HepG2 (cell line): Measurements from ENCODE around the gene DTD2. TPM values are rescaled to one million over a fixed set of nuclear protein-coding genes. Genes with fewer than 3 reads are reported as not detected.

ENCODE experiments used
- ARNT2 ChIP-seq: sonication (generic); formaldehyde crosslinking; IDR thresholded peaks from 2 replicates; pipeline ENCODE4 v1.8.0; 2022; ENCODE audit warnings: mild to moderate bottlenecking, low read depth, missing genetic modification reagents, moderate library complexity
- NR2F1 ChIP-seq, 2 experiments: fragments of 450-650 bp in 1 of 2; formaldehyde crosslinking in 1 of 2; IDR thresholded peaks; 2 replicates each; pipeline versions ENCODE4 v1.5.0 to v1.6.1; 2016 to 2020; ENCODE audit warnings: mild to moderate bottlenecking in 1 of 2, missing compliant biosample characterization in 1 of 2, missing genetic modification reagents in 1 of 2, moderate library complexity in 1 of 2
- PTBP1 ChIP-seq: fragments of 200-400 bp; formaldehyde crosslinking; IDR thresholded peaks from 2 replicates; pipeline ENCODE4 v1.6.1; 2018; ENCODE audit warnings: low read length, low read depth; ENCODE audit not compliant: poor library complexity, severe bottlenecking
- RFX1 ChIP-seq: fragments of 450-650 bp; IDR thresholded peaks from 2 replicates; pipeline ENCODE4 v1.6.1; 2017
- RFXAP ChIP-seq: sonication (generic); formaldehyde crosslinking; IDR thresholded peaks from 2 replicates; pipeline ENCODE4 v1.4.0; 2020; ENCODE audit warnings: missing genetic modification reagents, borderline replicate concordance
- SOX13 ChIP-seq, 3 experiments: fragments of 450-650 bp in 1 of 3; sonication (generic) in 1 of 3; formaldehyde crosslinking in 1 of 3; IDR thresholded peaks in 2 of 3; conservative IDR thresholded peaks in 1 of 3; 2 replicates each; pipeline versions ENCODE4 v1.5.0 to v1.6.1; 2016 to 2020; ENCODE audit warnings: antibody characterized with exemption in 1 of 3, mild to moderate bottlenecking in 1 of 3, missing compliant biosample characterization in 1 of 3, missing genetic modification reagents in 1 of 3, moderate library complexity in 1 of 3
- SPEN ChIP-seq: sonication (generic); formaldehyde crosslinking; IDR thresholded peaks from 2 replicates; pipeline ENCODE4 v1.5.1; 2020; ENCODE audit warnings: low read depth, mild to moderate bottlenecking, missing genetic modification reagents
- SRF ChIP-seq: IDR thresholded peaks from 2 replicates; pipeline ENCODE4 v1.6.1; 2011; ENCODE audit warnings: mild to moderate bottlenecking, low read depth, low read length, moderate library complexity
- TBL1XR1 ChIP-seq: fragments of 150-350 bp; IDR thresholded peaks from 2 replicates; pipeline ENCODE4 v1.6.1; 2014; ENCODE audit warnings: borderline replicate concordance, low read length; ENCODE audit not compliant: partially characterized antibody
- ZFP41 ChIP-seq: sonication (generic); formaldehyde crosslinking; IDR thresholded peaks from 2 replicates; pipeline ENCODE4 v1.4.0; 2020; ENCODE audit warnings: mild to moderate bottlenecking, missing genetic modification reagents, borderline replicate concordance
- ZHX2 ChIP-seq, 2 experiments: sonication (generic) in 1 of 2; formaldehyde crosslinking in 1 of 2; IDR thresholded peaks; 2 replicates each; pipeline versions ENCODE4 v1.6.1 to v1.9.0; 2014 to 2022; ENCODE audit warnings: antibody characterized with exemption in 1 of 2, borderline replicate concordance in 1 of 2, inconsistent platforms in 1 of 2, low read depth in 1 of 2, missing genetic modification reagents in 1 of 2
- ZNF569 ChIP-seq: sonication (generic); formaldehyde crosslinking; IDR thresholded peaks from 2 replicates; pipeline ENCODE4 v1.5.0; 2020; ENCODE audit warnings: mild to moderate bottlenecking, missing genetic modification reagents, moderate library complexity, borderline replicate concordance
- ZNF776 ChIP-seq: sonication (generic); formaldehyde crosslinking; IDR thresholded peaks from 2 replicates; pipeline ENCODE4 v1.4.0; 2020; ENCODE audit warnings: mild to moderate bottlenecking, missing genetic modification reagents
- ZXDC ChIP-seq: sonication (generic); formaldehyde crosslinking; IDR thresholded peaks from 2 replicates; pipeline ENCODE4 v1.5.0; 2020; ENCODE audit warnings: mild to moderate bottlenecking, missing genetic modification reagents
- polyA plus RNA-seq, 8 experiments: library from polyadenylated mRNA; depleted of rRNA in 3 of 8; stranded (reverse) in 7 of 8; unstranded in 1 of 8; fragments of >200 nt; fragmentation: Illumina TruSeq in 4 of 8; extraction: Trizol in 4 of 8; gene quantifications; 2 replicates each; pipeline versions ENCODE4 v1.2.1 to v1.2.3, GENCODE V29; 2011 to 2016; ENCODE audit warnings: low read depth in 4 of 8, missing spikeins in 1 of 8, mixed read lengths in 1 of 8; ENCODE audit not compliant: insufficient read depth in 1 of 8
- total RNA-seq, 5 experiments: library from RNA; depleted of rRNA; stranded (reverse); fragments of >200 nt; fragmentation: Illumina TruSeq; extraction: Trizol; gene quantifications; 2 replicates each; pipeline ENCODE4 v1.2.3, GENCODE V29; 2016; ENCODE audit warnings: low read depth in 1 of 5
- TF ChIP-seq, protein P1 (sequence below): fragments of 450-650 bp; IDR thresholded peaks from 2 replicates; pipeline ENCODE4 v1.6.1; 2017; ENCODE audit warnings: mild to moderate bottlenecking

Gene DTD2
- total and polyA plus RNA-seq, 2 of the 13 experiments (the other 11 are each of a cell fraction or from before 2014, with no cell fraction given): 22.3 to 49.8 TPM

DNA sequence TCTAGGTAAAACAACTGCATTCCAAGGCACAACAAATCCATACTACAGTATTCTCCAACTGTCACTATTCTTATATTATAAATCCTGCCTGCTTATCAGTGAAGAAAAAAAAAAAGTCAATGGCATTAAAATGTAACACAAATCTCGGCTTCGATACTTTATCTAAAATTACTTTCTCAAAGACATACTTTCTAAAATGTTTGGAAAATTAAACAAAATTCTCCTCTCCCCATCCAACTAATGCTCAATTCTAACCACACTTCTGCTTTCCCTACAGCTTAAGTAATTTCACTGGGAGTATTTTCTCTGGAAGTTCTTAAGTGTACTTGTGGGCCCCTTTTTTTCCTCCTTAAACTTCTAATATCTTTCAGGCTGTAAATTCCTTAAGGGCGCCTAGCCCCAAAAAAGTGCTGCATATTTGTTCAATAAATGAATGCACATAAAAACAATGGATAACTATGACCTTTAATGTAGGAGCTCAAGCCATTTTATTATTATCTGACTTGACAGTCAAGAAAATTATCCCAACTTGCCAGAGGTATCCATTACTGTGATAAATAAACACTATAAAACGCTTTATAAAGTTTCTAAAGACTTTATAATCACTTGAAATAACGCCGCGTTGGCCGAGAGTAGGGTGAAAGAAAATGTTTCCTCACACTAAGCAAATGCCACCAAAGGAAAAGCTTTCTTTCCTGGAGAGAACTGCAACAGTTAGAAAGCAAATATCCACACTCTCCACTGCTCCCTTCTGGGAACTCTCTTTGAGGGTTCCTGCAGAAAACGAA, 37.9 kb downstream of the DTD2 start (continued):
- TF ChIP-seq ZHX2 (IDR thresholded peaks at IDR 0.05; ENCODE audit: low read depth): no peak
- no peak for TF ChIP-seq ZHX2 (CRISPR knock-in tag; IDR thresholded peaks at IDR 0.05; ENCODE audit: borderline replicate concordance)
- TF ChIP-seq SOX13 (IDR thresholded peaks at IDR 0.05): no peak
- peak in 1 of 2 experiments; percentile 36; a peak in 1 of 4 replicates for TF ChIP-seq SOX13 (CRISPR knock-in tag; conservative IDR thresholded peaks at IDR 0.05 in 1 of 2, IDR thresholded peaks at IDR 0.05 in 1 of 2)
- TF ChIP-seq SPEN: no peak
- peak; percentile 37; the same call in 1 of the 2 replicates for TF ChIP-seq ZNF569 (CRISPR knock-in tag)
- no peak for TF ChIP-seq NR2F1 (CRISPR knock-in tag; IDR thresholded peaks at IDR 0.05)
- no peak for TF ChIP-seq ZFP41
- TF ChIP-seq ZXDC: no peak
- TF ChIP-seq TBL1XR1: peak; percentile 31
- TF ChIP-seq ARNT2 (CRISPR knock-in tag): no peak
- peak; percentile 34; the same call in 1 of the 2 replicates for TF ChIP-seq SRF
- no peak for TF ChIP-seq PTBP1
- TF ChIP-seq ZNF776: no peak
- no peak for TF ChIP-seq RFXAP (CRISPR knock-in tag)
- TF ChIP-seq RFX1: no peak
- TF ChIP-seq, protein P1, sequence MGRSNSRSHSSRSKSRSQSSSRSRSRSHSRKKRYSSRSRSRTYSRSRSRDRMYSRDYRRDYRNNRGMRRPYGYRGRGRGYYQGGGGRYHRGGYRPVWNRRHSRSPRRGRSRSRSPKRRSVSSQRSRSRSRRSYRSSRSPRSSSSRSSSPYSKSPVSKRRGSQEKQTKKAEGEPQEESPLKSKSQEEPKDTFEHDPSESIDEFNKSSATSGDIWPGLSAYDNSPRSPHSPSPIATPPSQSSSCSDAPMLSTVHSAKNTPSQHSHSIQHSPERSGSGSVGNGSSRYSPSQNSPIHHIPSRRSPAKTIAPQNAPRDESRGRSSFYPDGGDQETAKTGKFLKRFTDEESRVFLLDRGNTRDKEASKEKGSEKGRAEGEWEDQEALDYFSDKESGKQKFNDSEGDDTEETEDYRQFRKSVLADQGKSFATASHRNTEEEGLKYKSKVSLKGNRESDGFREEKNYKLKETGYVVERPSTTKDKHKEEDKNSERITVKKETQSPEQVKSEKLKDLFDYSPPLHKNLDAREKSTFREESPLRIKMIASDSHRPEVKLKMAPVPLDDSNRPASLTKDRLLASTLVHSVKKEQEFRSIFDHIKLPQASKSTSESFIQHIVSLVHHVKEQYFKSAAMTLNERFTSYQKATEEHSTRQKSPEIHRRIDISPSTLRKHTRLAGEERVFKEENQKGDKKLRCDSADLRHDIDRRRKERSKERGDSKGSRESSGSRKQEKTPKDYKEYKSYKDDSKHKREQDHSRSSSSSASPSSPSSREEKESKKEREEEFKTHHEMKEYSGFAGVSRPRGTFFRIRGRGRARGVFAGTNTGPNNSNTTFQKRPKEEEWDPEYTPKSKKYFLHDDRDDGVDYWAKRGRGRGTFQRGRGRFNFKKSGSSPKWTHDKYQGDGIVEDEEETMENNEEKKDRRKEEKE: no peak
